GM18499 (cell line): ENCODE data around the gene CFAP119.

Experiments
- ATAC-seq: cut with Tn5 transposase; IDR thresholded peaks from one replicate; pipeline ENCODE4 v1.9.1; 2021; ENCODE audit warnings: moderate number of reproducible peaks; ENCODE audit not compliant: insufficient read depth, unreplicated experiment

CFAP119 gene

GRCh38 chr16:30782486-30783279 lies 20.8 kb upstream of the CFAP119 start:
- ATAC-seq, result no peak

GRCh38 chr16:30780549-30780948 lies 18.7 kb upstream of the CFAP119 start:
- no peak for ATAC-seq

GRCh38 chr16:30780021-30780420 lies 18.2 kb upstream of the CFAP119 start:
- no peak for ATAC-seq

GRCh38 chr16:30779596-30779995 lies 17.7 kb upstream of the CFAP119 start:
- no peak for ATAC-seq

GRCh38 chr16:30778549-30779244 lies 16.8 kb upstream of the CFAP119 start:
- no peak for ATAC-seq

GRCh38 chr16:30777591-30778297 lies 15.9 kb upstream of the CFAP119 start:
- ATAC-seq, result no peak

- no peak for ATAC-seq
These were observed 13.7 kb upstream of the CFAP119 start for GRCh38 chr16:30775392-30776188.

- no peak for ATAC-seq
These were observed 13.2 kb upstream of the CFAP119 start for GRCh38 chr16:30775131-30775391.

- ATAC-seq, result no peak
These were observed 12.7 kb upstream of the CFAP119 start for GRCh38 chr16:30774367-30775130.

GRCh38 chr16:30773826-30774225 lies 12.0 kb upstream of the CFAP119 start:
- no peak for ATAC-seq

GRCh38 chr16:30771726-30772125 lies 9.9 kb upstream of the CFAP119 start:
- no peak for ATAC-seq

- no peak for ATAC-seq
These were observed 7.7 kb upstream of the CFAP119 start for GRCh38 chr16:30769379-30770089.

GRCh38 chr16:30768583-30769181 lies 6.8 kb upstream of the CFAP119 start:
- no peak for ATAC-seq

GRCh38 chr16:30767767-30768465 lies 6.1 kb upstream of the CFAP119 start:
- ATAC-seq, result no peak

GRCh38 chr16:30766933-30767284 lies 5.0 kb upstream of the CFAP119 start:
- no peak for ATAC-seq

- no peak for ATAC-seq
These were observed 4.5 kb upstream of the CFAP119 start for GRCh38 chr16:30766206-30766932.

- no peak for ATAC-seq
These were observed 3.1 kb upstream of the CFAP119 start for GRCh38 chr16:30764816-30765465.
